Ammon's horn (tissue), 1 donor: ENCODE data around the gene UPP1.
"Not testable (repeated sequence)": the region's sequence is repeated elsewhere in the genome, so short reads cannot be mapped to it uniquely, and the experiment has no call there.

ENCODE experiments used
- DNase-seq: peaks from one replicate; pipeline ENCODE4 v3.0.0-alpha.2; 2016; ENCODE audit warnings: low spot score

The UPP1 gene

DNA sequence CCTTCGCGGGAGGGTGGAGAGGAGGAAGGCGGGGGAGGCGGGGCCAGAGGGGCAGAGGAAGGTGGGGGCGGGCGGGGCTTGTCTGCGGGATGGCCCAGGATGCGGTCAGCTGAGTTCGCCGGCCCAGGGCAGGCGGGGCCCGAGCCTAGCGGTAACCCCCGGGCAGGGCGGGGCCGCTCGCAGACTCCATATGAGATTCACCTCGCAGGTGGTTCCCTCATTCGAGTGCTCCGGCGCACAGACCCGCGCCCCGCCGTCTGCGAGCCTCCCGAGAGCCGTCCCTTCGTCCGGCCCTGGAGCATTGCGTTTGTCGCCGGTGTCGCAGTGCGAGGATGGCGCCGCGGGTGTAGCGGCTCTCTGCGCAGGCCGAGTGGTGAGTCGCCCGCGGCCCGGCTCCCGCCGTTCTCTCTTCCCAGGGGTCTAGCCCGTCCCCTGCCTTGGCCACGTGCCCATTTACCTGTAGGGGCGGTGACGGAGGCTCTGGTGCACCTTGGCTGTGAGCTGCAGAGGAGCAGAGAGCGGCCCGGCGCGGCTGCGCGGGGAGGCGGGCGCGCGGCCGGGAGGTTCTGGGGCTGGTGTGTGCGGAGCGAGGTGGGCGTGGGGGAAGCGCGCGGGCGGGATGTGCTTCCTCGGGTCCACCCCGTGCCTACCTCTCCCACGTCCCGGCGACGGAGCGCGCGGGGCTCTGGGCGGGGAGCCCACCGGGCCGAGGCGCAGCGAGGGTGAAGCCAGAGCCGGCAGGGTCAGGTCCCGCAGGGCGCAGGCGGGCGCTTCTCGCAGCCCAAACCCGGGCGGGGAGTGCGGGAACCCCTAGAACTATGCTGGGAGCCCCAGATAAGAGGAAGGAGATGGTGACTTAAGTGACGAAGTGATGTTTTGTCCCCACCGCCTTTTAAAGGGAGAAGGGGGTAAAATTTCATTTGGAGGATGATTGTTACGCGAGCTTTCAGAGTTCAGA, at the start of gene UPP1:
Gene UPP1 (plus strand): TSS at position 220 of the 958 bp plus-strand sequence. CDS start 5,519 bp downstream, outside the sequence.
- DNase-seq, result peak; percentile 85

DNA sequence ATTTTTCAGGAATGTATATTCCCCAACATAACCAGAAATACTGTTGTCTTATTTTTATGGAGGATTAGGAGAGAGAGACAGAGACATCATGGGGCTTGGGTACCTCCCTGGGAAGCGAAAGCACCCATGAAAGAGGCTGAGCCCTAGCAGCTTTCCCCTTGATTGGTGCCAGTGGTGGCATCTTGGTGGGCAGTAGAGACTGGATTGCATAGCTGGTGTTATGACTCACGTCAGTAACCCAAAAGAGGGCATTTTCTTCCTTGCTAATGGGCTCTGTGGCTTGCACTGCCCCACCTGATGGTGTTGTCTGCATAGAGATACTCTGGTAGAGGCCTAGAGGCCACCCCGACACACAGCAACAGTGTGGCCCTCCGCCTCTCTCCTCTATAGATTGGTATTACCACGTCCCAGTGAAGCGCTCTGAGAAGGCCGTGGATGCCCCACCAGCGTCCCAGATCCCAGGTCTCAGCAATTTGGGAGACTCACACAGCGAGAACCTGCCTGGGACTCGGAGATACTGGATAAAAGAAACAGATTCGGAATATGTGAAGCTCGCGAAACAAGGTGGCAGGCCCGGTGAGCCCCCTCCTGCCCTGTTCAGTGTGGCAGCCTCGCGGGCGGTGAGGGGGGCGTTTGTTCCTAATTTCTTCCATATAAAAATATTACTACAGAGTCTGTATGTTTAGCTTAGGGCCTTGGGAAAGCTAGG, 48.0 kb upstream of the UPP1 start:
- DNase-seq, result no peak

DNA sequence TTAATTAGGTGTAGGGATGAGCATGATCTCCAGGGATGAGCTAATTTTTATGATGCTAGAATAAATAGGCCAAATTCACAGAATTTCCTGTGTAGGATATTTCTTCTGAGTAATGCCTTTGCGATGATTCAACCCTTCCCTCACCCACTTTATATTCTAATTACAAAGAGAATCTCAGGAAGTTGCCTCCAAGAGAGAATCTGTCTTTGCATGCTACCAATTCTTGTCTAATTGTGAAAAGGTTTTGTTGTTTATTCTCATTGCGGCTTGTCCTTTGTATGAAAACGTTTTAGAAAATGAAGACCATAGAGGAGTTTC, 47.5 kb upstream of the UPP1 start:
- no peak for DNase-seq

GRCh38 chr7:48042216-48042615, 46.8 kb upstream of the UPP1 start:
- DNase-seq, result no peak

- no peak for DNase-seq
Measured at GRCh38 chr7:48042636-48043035, 46.4 kb upstream of the UPP1 start.

DNA sequence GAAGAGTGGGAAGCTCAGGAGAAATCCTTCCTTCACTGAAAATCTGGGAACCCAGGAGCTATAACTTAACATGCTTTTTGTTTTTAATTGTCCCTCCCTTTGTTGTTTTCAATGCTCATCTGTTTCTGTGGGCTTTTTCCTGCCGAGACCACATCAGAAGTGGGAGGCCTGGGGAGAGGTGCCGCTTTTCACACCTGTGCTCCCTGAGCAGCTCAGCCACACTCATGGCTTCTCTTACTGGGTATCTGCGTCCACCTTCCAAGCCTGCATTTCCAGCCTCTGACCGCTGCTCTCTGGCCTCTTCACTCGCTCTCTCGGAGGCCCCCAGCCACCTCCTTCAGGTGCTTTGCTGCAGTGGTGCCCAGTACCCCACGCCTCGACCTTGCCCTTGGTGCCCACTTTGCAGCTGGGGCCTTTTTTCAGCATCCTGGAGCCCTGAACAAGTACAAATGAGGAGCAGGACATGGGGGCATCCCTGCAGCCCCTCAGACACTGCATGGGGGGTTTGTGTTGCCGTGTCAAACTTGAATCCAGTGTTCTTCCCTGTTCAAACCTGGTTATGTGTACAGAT, 43.8 kb upstream of the UPP1 start:
- no peak for DNase-seq

GRCh38 chr7:48046458-48046857, 42.6 kb upstream of the UPP1 start:
- DNase-seq, result no peak

DNA sequence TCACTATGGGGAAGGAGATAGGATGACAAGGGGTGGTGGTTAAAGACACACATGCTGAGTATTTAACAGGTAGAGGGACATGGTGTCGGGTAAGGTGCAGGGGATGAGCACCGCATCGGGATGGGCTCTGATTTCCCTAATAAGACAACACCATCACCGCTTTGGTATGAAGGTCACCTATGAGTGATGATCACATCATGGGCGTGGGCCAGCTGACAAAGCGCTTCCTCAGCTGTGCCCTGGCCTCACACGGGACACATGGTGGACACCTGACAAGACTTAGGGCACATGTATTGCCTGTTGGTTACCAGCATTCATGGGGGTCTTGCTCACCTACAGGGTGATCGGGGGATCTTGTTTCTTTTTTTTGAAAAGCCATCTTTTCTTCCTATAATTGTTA, 41.0 kb upstream of the UPP1 start:
- no peak for DNase-seq

GRCh38 chr7:48049850-48050249, 39.2 kb upstream of the UPP1 start:
- peak; percentile 37 for DNase-seq

- DNase-seq, result no peak
Measured at GRCh38 chr7:48052748-48053147, 36.3 kb upstream of the UPP1 start.

DNA sequence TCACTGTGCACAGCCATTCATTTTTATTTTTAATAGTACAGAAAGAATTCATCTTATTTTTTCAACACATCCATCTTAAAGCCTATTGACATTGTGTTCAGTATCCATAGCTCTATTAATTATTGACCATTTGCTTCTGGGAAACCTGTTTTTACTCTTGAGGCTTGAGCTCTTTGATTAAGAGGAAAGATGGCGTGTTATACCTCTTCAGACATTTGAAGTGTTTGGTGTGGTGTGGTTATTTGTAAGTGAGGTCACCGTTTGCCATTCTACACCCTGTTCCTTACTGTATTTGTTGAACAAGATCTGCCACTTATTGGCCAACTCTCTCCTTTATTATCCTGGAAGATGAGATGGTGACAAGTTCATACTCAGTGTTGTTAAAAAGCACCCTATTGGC, 35.3 kb upstream of the UPP1 start:
- no peak for DNase-seq

DNA sequence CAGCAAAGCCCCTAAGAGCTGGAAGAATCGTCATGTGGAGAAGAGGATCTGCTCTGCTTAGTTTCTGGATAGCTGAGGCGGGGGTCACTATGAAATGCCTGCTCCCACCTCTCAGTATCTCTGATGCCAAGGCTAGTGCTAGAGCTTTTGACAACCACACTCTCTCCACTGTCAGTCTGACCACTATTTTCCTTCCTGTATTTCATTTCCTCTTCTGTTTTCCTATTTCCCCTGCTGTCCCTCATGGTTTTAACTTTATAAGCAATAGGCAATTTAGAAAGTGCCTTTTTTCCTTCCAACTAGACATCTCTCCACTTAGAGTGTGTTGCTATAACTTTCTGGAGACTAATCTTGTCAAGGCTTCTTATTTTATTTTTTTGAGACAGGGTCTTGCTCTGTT, 30.1 kb upstream of the UPP1 start:
- DNase-seq, result no peak

- no peak for DNase-seq
Measured at GRCh38 chr7:48059706-48060105, 29.4 kb upstream of the UPP1 start.

- no peak for DNase-seq
Measured at GRCh38 chr7:48063985-48064384, 25.1 kb upstream of the UPP1 start.

GRCh38 chr7:48067475-48067874, 21.6 kb upstream of the UPP1 start:
- DNase-seq, result no peak

GRCh38 chr7:48074204-48074654, 14.8 kb upstream of the UPP1 start:
- no peak for DNase-seq

DNA sequence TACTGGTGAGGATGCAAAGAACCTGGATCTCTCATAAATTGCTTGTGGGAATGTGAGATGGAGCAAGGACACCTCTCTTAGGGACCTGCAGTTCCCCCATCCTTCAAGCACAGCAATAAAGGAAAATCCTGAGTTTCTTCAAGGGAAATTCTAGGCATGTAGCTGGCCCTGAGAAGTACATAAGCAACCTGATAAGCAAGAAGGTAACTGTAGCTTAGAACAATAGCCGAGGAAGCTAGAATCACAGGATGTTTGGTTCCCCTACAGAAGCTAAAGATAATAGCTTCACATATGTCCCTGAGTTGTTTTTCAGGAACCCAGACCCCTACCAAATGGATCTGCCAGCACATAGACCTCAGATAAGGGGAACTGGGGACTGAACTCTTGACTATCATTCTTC, 11.6 kb upstream of the UPP1 start:
- no peak for DNase-seq

DNA sequence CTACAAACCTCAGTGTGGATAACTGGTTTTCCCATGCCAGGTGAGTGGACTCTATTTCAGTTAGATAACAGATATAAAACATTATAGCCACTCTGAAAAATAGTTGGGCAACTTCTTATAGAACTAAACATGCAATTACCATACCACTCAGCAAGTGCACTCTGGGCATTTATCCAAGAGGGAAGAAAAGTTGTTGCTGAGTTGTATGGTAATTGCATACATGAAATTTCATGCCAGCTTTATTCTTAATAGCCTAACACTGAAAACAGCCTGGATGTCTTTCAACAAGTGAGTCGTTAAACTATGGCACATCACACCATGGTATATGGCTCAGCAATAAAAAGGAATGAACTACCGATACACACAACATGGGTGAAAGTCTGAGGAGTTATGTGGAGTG, 10.6 kb upstream of the UPP1 start:
- DNase-seq, result no peak

DNA sequence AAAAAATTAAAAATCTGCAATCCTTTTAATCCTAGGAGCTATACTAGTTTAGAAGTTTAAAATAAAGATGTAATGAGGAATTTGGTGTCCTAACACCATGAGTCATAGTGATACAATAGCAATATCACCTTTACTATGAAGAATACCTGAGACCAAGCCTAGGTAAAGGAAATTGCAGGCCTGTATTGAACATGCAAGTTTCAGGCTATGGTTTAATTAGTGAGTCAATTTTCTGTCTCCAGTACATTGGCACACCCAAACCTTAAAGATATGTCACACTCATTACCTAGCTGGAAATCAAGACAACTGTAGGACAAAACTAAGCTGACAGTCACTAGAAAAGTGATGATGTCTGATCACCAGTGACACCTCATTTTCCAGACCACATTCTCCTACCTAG, 6.7 kb upstream of the UPP1 start:
- not testable (repeated sequence) for DNase-seq

GRCh38 chr7:48083114-48083830, 5.8 kb upstream of the UPP1 start:
- no peak for DNase-seq

DNA sequence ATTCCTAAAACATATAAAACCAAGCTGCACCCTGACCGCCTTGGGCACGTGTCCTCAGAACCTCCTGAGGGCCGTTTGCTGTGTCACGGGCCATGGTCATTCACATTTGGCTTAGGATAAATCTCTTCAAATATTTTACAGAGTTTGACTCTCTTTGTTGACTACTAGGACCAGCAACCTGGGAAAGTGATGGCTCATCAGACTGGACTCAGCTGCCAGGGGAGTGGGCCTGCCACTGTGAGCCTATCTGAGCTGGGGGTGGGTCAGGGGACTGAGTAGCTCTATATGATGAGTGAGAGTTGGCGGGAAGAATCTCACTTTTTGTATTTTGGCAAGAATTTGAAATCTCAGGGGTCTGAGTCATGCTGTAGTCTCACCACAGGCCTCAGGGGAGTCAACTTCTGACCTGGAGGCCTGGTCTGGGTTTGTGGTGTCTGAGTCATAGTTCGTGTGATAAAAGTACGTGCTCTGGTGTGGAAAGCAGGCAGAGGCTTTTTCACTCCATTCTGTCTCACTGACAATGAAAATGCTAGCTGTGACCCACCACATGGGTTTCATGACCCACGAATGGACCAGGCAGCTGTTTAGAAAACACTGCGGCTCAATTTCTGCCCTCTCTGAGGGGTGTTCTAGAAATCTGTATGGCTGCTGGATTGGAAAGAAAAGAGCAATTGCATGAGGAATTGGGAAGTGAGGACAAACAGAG, 4.2 kb upstream of the UPP1 start:
- DNase-seq, result no peak

DNA sequence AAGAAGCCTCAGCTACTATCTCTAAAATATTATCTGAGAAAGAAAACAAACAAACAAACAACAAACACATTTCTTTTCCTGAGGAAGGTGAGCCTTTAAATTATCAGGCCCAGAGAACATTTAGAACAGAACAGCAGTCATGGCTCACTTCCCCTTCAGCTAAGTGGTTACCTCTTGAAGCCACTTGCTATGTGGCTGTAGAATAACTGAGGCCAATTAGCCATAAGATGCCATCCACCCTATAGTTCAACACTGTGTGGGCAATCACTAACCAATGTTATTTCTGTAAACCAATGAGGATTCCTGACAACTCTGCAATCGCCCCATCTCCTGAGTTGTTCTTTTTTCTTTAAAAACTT, 3.7 kb upstream of the UPP1 start:
- no peak for DNase-seq
